HFF-Myc (cell line): ENCODE data around the gene NEGR1.

Experiments used
- DNase-seq: peaks from one replicate; pipeline ENCODE4 v3.0.0-alpha.2; 2011; ENCODE audit warnings: low read depth; ENCODE audit errors: extremely low read depth
- H3K4me3 ChIP-seq: replicated peaks from 2 replicates; pipeline ENCODE4 v1.5.1; 2011; ENCODE audit warnings: low read depth, mild to moderate bottlenecking, control low read depth, low read length
- TF ChIP-seq, protein P1 (sequence below): IDR thresholded peaks from 2 replicates; pipeline ENCODE4 v1.5.1; 2012; ENCODE audit warnings: mild to moderate bottlenecking, low read depth, low read length, control low read depth; ENCODE audit errors: missing control alignments

NEGR1 gene

DNA sequence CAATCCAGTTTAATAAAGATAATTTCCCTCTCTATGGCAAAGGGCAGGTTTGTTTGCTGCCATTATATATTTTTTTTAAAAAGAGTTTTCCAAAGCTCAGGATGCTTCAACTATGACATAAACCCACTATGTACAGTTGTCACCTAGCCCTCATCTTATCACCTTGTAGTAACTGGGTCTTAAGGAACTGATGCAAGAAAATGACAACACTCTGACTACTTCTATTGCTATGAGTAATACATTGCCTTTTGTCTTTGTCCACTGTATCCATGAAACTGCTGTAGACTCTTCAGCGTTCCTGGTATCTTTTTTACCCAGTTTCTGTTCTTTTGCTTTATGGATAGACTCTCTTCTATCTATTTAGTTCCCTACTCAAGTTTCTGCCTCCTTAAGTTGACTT, 586.5 kb downstream of the NEGR1 start:
- DNase-seq, result no peak
- TF ChIP-seq, protein P1, sequence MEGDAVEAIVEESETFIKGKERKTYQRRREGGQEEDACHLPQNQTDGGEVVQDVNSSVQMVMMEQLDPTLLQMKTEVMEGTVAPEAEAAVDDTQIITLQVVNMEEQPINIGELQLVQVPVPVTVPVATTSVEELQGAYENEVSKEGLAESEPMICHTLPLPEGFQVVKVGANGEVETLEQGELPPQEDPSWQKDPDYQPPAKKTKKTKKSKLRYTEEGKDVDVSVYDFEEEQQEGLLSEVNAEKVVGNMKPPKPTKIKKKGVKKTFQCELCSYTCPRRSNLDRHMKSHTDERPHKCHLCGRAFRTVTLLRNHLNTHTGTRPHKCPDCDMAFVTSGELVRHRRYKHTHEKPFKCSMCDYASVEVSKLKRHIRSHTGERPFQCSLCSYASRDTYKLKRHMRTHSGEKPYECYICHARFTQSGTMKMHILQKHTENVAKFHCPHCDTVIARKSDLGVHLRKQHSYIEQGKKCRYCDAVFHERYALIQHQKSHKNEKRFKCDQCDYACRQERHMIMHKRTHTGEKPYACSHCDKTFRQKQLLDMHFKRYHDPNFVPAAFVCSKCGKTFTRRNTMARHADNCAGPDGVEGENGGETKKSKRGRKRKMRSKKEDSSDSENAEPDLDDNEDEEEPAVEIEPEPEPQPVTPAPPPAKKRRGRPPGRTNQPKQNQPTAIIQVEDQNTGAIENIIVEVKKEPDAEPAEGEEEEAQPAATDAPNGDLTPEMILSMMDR, result no peak
- H3K4me3 ChIP-seq, result no peak overlapping the region

DNA sequence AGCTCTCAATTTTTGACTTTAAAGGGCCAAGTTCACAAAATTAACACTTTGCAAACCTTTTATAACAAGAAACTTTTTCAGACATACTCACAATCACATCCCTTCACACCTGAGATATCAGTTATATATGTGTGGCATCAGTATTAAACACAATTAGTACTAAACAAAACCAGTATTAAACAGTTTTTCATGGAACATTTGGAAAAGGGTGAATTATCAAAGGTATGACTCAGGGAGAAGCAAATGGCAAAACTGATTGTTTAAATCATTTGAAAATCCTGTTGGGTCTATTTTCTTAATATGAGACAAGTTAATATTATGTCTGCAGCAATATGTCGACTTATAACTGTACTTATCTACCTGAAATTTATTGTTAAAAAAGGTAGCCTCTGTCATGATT, 587.3 kb downstream of the NEGR1 start:
- TF ChIP-seq, protein P1, result no peak
- H3K4me3 ChIP-seq, result no peak overlapping the region
- DNase-seq, result no peak

DNA sequence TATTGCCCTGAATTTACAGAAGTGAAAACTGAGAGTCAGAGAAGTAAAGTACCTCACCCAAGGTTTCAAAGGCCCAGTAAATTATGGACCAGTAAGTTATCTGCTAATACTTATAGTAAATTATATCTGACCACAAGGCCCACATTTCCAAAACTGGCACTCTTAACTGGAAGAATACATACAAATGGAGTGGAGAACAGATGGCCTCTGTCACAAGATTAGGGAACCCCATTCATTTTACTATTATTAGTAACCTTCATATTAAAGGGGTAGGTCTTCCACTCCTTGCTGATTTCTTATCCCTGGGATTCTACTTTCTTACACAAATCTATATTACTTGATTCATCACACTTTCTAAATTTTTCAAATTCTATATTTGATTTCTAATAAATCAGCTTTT, 588.8 kb downstream of the NEGR1 start:
- TF ChIP-seq, protein P1, result no peak
- no peak overlapping the region for H3K4me3 ChIP-seq
- DNase-seq, result no peak

DNA sequence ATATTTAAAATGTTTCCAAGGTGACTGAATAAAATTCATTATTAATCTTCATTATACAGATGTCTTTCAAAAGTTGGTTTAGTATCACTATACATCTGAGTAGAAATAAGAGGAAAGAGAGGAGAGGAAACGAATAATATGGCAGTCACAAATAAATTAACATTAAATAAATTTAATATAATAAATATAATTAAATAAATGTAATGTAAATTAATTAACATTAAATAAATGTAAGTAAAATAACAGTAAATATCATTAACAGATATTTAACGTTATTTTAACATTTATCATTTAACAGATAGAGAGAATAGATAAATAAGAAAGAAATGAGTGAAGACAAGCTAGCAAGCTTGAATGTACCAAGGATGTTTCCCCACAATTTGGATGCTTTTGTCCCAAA, 592.7 kb downstream of the NEGR1 start:
- TF ChIP-seq, protein P1, result no peak

DNA sequence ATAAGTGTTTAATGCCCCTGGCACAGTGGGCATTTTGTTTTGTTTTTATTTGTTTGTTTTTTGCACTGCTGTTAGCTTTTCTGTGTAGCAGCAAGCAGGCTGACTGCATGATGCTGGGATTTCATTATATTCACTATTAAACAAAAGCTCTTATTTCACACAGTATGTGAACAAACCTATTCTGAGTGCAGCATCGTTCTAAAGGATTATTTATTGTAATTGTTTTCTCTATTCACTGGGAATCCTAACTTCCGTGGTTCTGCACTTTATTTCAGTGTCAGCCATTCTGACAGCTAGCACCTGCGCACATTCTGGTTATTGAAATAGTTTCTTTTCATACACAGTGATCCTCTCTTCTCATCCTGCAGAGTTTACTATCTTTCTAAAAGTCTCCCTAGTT, 595.0 kb downstream of the NEGR1 start:
- TF ChIP-seq, protein P1, result no peak
- DNase-seq, result no peak
- H3K4me3 ChIP-seq, result no peak overlapping the region

More for the DNA sequence above, 592.7 kb downstream of the NEGR1 start:
- H3K4me3 ChIP-seq, result no peak overlapping the region
- no peak for DNase-seq

DNA sequence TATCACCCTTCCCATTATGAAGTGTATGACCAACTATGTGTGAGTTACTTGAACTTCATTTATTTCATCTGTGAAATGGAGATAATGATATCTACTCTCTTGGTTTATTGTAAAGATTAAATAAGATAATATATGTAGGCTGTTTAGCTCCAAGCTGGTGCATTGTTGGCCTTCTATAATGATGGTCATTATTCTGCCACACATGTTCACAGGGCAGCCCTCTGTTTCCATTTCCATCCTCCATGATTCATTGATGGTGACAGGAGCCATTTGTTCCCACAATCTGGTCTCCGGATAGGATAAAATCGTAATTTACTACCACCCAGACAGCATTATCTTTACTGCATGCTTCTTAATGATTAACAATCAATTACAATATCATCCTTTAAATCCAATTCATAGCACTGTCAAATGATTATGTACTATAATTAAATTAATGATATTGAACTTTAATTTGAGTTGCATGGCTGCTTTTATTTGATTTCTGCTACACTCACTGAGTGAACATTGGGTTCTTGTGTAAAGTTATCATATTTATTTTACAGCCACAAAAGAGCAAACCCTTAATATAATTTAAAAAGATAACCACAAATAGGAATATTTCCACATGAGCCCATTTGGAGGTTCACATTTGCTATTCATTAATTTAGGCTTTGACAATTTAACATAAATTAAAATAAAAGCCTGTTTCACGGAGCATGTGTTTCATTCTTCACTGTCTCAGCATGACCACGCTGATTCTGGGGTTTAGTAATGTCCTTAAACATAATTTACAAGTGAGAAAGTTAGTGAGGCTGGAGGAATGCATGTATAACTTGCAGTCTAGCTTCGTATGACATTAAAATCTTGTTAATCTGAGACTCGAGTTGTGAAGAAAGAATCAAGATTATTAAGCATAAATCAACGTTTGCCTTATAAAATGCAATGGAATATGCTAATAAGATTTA, 605.1 kb downstream of the NEGR1 start:
- DNase-seq, result no peak
- no peak overlapping the region for H3K4me3 ChIP-seq
- TF ChIP-seq, protein P1, result no peak
